Measurements from ENCODE around the gene PIR.

PIR gene

DNA sequence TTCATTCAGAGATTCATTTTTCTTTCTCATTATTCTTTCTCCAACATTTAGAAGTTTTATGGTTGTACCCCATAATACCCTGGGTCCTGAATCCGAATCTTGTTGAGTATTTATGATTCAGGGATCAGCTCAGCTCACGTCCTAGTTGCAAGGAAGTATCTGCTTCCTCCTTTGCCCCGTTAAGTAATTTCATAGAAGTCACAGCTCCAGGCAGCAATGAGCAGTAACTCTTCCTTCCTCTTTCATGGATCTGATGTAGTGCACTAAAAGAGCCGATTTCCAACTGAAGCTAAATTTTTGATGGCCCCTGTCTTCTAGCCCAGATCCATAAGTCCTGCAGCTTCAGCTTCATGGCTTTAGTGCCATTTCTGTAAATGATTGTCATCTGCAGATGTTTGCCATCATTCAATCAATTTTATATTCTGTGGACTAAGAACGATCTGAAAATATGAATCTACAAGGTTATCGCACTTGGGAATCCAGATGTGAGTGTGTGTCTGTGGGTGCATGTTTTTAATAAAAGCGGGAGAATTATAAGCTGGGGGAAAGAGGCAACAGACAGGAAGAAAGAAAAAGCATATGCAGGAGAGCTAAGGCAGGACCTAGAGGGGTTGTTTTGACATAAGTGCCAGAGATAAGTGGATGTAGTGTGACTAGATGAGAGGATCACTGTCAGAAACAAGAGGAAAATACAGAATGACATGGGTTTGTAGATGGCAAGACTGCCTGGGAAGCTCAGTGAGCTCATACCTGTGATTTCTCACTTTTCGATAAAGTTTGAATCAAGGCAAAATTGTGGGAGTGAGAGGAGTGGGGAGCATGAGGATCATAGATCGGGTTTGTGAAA, 126.4 kb downstream of the PIR start:
- TF ChIP-seq OSR2 (tag by site-specific recombination; IDR thresholded peaks at IDR 0.05), result no peak
- TF ChIP-seq, protein P1, sequence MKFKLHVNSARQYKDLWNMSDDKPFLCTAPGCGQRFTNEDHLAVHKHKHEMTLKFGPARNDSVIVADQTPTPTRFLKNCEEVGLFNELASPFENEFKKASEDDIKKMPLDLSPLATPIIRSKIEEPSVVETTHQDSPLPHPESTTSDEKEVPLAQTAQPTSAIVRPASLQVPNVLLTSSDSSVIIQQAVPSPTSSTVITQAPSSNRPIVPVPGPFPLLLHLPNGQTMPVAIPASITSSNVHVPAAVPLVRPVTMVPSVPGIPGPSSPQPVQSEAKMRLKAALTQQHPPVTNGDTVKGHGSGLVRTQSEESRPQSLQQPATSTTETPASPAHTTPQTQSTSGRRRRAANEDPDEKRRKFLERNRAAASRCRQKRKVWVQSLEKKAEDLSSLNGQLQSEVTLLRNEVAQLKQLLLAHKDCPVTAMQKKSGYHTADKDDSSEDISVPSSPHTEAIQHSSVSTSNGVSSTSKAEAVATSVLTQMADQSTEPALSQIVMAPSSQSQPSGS (tag by site-specific recombination; IDR thresholded peaks at IDR 0.05; ENCODE audit: low read depth), result no peak
- no peak for TF ChIP-seq SP3 (tag by site-specific recombination; IDR thresholded peaks at IDR 0.05)
- TF ChIP-seq ZNF354C (tag by site-specific recombination; IDR thresholded peaks at IDR 0.05; ENCODE audit: borderline replicate concordance, low read depth), result no peak
- TF ChIP-seq ZNF776 (tag by site-specific recombination; IDR thresholded peaks at IDR 0.05; ENCODE audit: borderline replicate concordance), result no peak
- TF ChIP-seq ZBTB6 (tag by site-specific recombination; IDR thresholded peaks at IDR 0.05), result no peak
- TF ChIP-seq YY1 (tag by site-specific recombination; IDR thresholded peaks at IDR 0.05), result no peak
- TF ChIP-seq ZFP69B (tag by site-specific recombination; IDR thresholded peaks at IDR 0.05), result no peak
- TF ChIP-seq ZNF341 (tag by site-specific recombination; IDR thresholded peaks at IDR 0.05; ENCODE audit: low read depth), result no peak
- no peak for TF ChIP-seq ZNF24 (tag by site-specific recombination; IDR thresholded peaks at IDR 0.05)
- no peak for TF ChIP-seq ZFP37 (tag by site-specific recombination; IDR thresholded peaks at IDR 0.05)
- TF ChIP-seq ZNF423 (tag by site-specific recombination; IDR thresholded peaks at IDR 0.05), result no peak
- no peak for TF ChIP-seq ZNF658 (tag by site-specific recombination; IDR thresholded peaks at IDR 0.05)
- no peak for TF ChIP-seq GLIS2 (tag by site-specific recombination; IDR thresholded peaks at IDR 0.05)
- TF ChIP-seq ZNF138 (tag by site-specific recombination; IDR thresholded peaks at IDR 0.05; ENCODE audit: borderline replicate concordance), result no peak
- TF ChIP-seq ZBTB17 (tag by site-specific recombination; IDR thresholded peaks at IDR 0.05), result no peak
- TF ChIP-seq TCF7L2 (IDR thresholded peaks at IDR 0.05; ENCODE audit: borderline replicate concordance, low read depth, low read length), result no peak
- TF ChIP-seq PRDM1 (tag by site-specific recombination; IDR thresholded peaks at IDR 0.05), result no peak
- no peak for TF ChIP-seq ZNF239 (tag by site-specific recombination; IDR thresholded peaks at IDR 0.05)
- ChIA-PET POLR2A (no interaction called here), CTCF (interaction anchor here (0.6 to 1.6 kb wide), 9 partner anchors 11 to 1295 kb away, joined by 3 to 7 read pairs (median 4); partner anchors contain the start of gene VEGFD)
- Histone ChIP-seq H3K4me3 (ENCODE audit: low read depth, low read length) (no peak overlapping the region), H3K36me3 (ENCODE audit: control insufficient read depth in 2 of 2, insufficient read depth in 1 of 2, low read length in 2 of 2) (no peaks in the 10 kb centered on the region), H3K27ac (ENCODE audit: extremely low read depth, low read depth, low read length) (no peak overlapping the region), H3K4me1 (ENCODE audit: control insufficient read depth, insufficient read depth, low read length) (no peaks in the 10 kb centered on the region), H3K9me3 (ENCODE audit: control insufficient read depth, insufficient read depth, low read depth, low read length) (no peaks in the 10 kb centered on the region)

DNA sequence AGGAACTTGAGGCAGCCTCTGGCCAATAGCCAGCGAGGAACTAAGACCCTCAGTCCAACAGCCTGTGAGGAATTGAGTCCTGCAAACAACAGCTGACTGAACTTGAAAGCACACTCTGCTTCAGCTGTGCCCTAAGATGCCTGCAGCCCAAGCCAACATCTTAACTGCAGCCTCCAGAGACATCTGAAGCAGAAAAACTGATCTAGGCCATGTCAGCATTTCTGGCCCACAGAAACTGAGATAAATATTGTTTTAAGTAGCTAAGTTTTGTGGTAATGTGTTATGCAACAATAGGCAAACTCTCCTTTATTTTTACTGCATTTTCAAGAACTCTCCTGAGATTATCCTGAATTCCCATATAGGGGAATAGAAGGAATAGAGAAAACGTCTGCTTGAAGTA, 133.4 kb downstream of the PIR start:
- ChIA-PET CTCF (interaction anchor here (1.1 to 5.2 kb wide), 2 partner anchors 11 to 107 kb away, joined by 7 to 33 read pairs; no protein-coding TSS in a partner anchor), POLR2A (no interaction called here)
- Histone ChIP-seq H3K4me3 (ENCODE audit: low read depth, low read length) (no peak overlapping the region), H3K27ac (ENCODE audit: extremely low read depth, low read depth, low read length) (no peak overlapping the region), H3K4me1 (ENCODE audit: control insufficient read depth, insufficient read depth, low read length) (no peaks in the 10 kb centered on the region), H3K9me3 (ENCODE audit: control insufficient read depth, insufficient read depth, low read depth, low read length) (no peaks in the 10 kb centered on the region), H3K36me3 (ENCODE audit: control insufficient read depth in 2 of 2, insufficient read depth in 1 of 2, low read length in 2 of 2) (no peaks in the 10 kb centered on the region)
- TF ChIP-seq ZNF792 (tag by site-specific recombination; IDR thresholded peaks at IDR 0.05) (no peak), ZNF48 (tag by site-specific recombination; IDR thresholded peaks at IDR 0.05) (no peak), PRDM10 (tag by site-specific recombination; IDR thresholded peaks at IDR 0.05) (no peak), ZNF626 (tag by site-specific recombination; IDR thresholded peaks at IDR 0.05) (no peak), ZNF658 (tag by site-specific recombination; IDR thresholded peaks at IDR 0.05) (no peak), KLF8 (tag by site-specific recombination; IDR thresholded peaks at IDR 0.05) (no peak), ZBTB21 (tag by site-specific recombination; IDR thresholded peaks at IDR 0.05) (no peak)

Measured in HEK293 (cell line).